SK-N-SH (cell line): ENCODE results near the gene PROM1. TPM values are rescaled to one million over a fixed set of nuclear protein-coding genes. Genes with fewer than 3 reads are reported as not detected.

Experiments used
- CTCF ChIA-PET: fragments of 300-600, 350-600 bp; formaldehyde crosslinking; extraction: SDS; loops from one replicate; lab custom pipeline; 2021; lab: Yijun Ruan, JAX
- POLR2A ChIA-PET: fragments of 350-600 bp; sonication (Branson Sonifier 250); formaldehyde crosslinking; extraction: SDS; loops from one replicate; lab custom pipeline; 2020; ENCODE audit warnings: antibody characterized with exemption, inconsistent platforms; lab: Yijun Ruan, JAX
- DNase-seq: peaks from one replicate; pipeline ENCODE4 v3.0.0; 2012
- H2AFZ ChIP-seq: fragments of 200-600 bp; sonication (generic); 2 replicates; pipeline ENCODE4 v1.8.1; 2016; ENCODE audit warnings: antibody characterized with exemption, mild to moderate bottlenecking, low read depth
- H3F3A ChIP-seq: fragments of 200-600 bp; sonication (generic); replicated peaks from 2 replicates; pipeline ENCODE3; 2016; ENCODE audit warnings: antibody characterized with exemption, mild to moderate bottlenecking; ENCODE audit not compliant: insufficient read depth
- H3K27ac ChIP-seq, 2 experiments: fragments of 200-500 bp in 1 of 2; fragments of 200-600 bp in 1 of 2; sonication (Bioruptor generic) in 1 of 2; sonication (generic), shearing (Covaris generic) in 1 of 2; 2 replicates each; pipeline versions ENCODE4 v1.5.1 to v1.6.1; 2014 to 2016; ENCODE audit warnings: low read depth in 2 of 2, inconsistent platforms in 1 of 2, low read length in 1 of 2, mild to moderate bottlenecking in 1 of 2, mixed read lengths in 1 of 2
- H3K27me3 ChIP-seq: fragments of 200-600 bp; sonication (generic), shearing (Covaris generic); 2 replicates; pipeline ENCODE4 v1.6.1; 2016; ENCODE audit warnings: mixed run types; ENCODE audit not compliant: insufficient read depth
- H3K36me3 ChIP-seq, 2 experiments: fragments of 200-500 bp in 1 of 2; fragments of 200-600 bp in 1 of 2; sonication (Bioruptor generic) in 1 of 2; sonication (generic) in 1 of 2; replicated peaks in 1 of 2; 2 replicates each; pipeline versions ENCODE3 to v1.5.1; 2014 to 2016; ENCODE audit warnings: low read length in 1 of 2, mild to moderate bottlenecking in 1 of 2; ENCODE audit not compliant: insufficient read depth in 2 of 2, control insufficient read depth in 1 of 2
- H3K4me1 ChIP-seq, 2 experiments: fragments of 200-500 bp in 1 of 2; fragments of 200-600 bp in 1 of 2; sonication (Bioruptor generic) in 1 of 2; sonication (generic), shearing (Covaris generic) in 1 of 2; 2 replicates each; pipeline versions ENCODE4 v1.5.1 to v1.6.1; 2014 to 2016; ENCODE audit warnings: low read depth in 1 of 2, low read length in 1 of 2, mixed run types in 1 of 2; ENCODE audit not compliant: insufficient read depth in 2 of 2, control insufficient read depth in 1 of 2
- H3K4me2 ChIP-seq: fragments of 200-600 bp; sonication (generic), shearing (Covaris generic); 2 replicates; pipeline ENCODE4 v1.6.1; 2017; ENCODE audit warnings: mixed run types
- H3K4me3 ChIP-seq, 2 experiments: fragments of 200-500 bp in 1 of 2; fragments of 200-600 bp in 1 of 2; sonication (Bioruptor generic) in 1 of 2; sonication (generic), shearing (Covaris generic) in 1 of 2; 2 replicates each; pipeline versions ENCODE4 v1.5.1 to v1.8.1; 2014 to 2016; ENCODE audit warnings: low read depth in 2 of 2, inconsistent platforms in 1 of 2, low read length in 1 of 2, mild to moderate bottlenecking in 1 of 2, mixed read lengths in 1 of 2, moderate library complexity in 1 of 2
- H3K79me2 ChIP-seq: fragments of 200-600 bp; sonication (generic); 2 replicates; pipeline ENCODE4 v1.8.1; 2017; ENCODE audit warnings: mild to moderate bottlenecking; ENCODE audit not compliant: insufficient read depth
- H3K9ac ChIP-seq: fragments of 200-600 bp; sonication (generic); 2 replicates; pipeline ENCODE4 v1.6.1; 2017; ENCODE audit warnings: mixed run types
- H3K9me2 ChIP-seq: fragments of 200-600 bp; sonication (generic); 2 replicates; pipeline ENCODE4 v1.6.1; 2017; ENCODE audit warnings: mixed run types
- H3K9me3 ChIP-seq: fragments of 200-600 bp; sonication (generic); 2 replicates; pipeline ENCODE4 v1.6.1; 2017; ENCODE audit warnings: mixed run types, mild to moderate bottlenecking, moderate library complexity
- H4K20me1 ChIP-seq: fragments of 200-600 bp; sonication (generic); 2 replicates; pipeline ENCODE4 v1.6.1; 2017; ENCODE audit warnings: mild to moderate bottlenecking, mixed run types; ENCODE audit not compliant: insufficient read depth
- CHD2 ChIP-seq: fragments of 150-350 bp; IDR thresholded peaks from 2 replicates; pipeline ENCODE4 v1.6.1; 2018; ENCODE audit warnings: low read length; ENCODE audit not compliant: partially characterized antibody
- GABPA ChIP-seq: IDR thresholded peaks from 2 replicates; pipeline ENCODE4 v1.4.0; 2012; ENCODE audit warnings: low read depth, mild to moderate bottlenecking
- GATA2 ChIP-seq: sonication (generic); formaldehyde crosslinking; IDR thresholded peaks from 2 replicates; pipeline ENCODE4 v1.5.0; 2020; ENCODE audit warnings: mild to moderate bottlenecking, missing genetic modification reagents
- JUND ChIP-seq: IDR thresholded peaks from 2 replicates; pipeline ENCODE4 v1.4.0; 2012
- MEF2A ChIP-seq: IDR thresholded peaks from 2 replicates; pipeline ENCODE4 v1.4.0; 2012; ENCODE audit warnings: low read depth, borderline replicate concordance
- MXI1 ChIP-seq: IDR thresholded peaks from 2 replicates; pipeline ENCODE4 v1.6.1; 2012; ENCODE audit warnings: mild to moderate bottlenecking, low read depth, low read length, improper control_type of control experiment
- NRF1 ChIP-seq: IDR thresholded peaks from 2 replicates; pipeline ENCODE4 v1.6.1; 2012; ENCODE audit warnings: low read depth, mild to moderate bottlenecking, low read length
- RCOR1 ChIP-seq: fragments of 150-350 bp; IDR thresholded peaks from 2 replicates; pipeline ENCODE4 v1.6.1; 2017; ENCODE audit warnings: antibody characterized with exemption, low read length
- RFX5 ChIP-seq: IDR thresholded peaks from 2 replicates; pipeline ENCODE4 v1.6.1; 2012; ENCODE audit warnings: mild to moderate bottlenecking, improper control_type of control experiment, low read length
- TCF12 ChIP-seq: IDR thresholded peaks from 2 replicates; pipeline ENCODE4 v1.4.0; 2012
- YY1 ChIP-seq: IDR thresholded peaks from 2 replicates; pipeline ENCODE4 v1.4.0; 2012; ENCODE audit warnings: low read depth, mild to moderate bottlenecking
- WGBS: methylation state at CpG from one replicate; pipeline ENCODE4 v1.1.6; 2017; ENCODE audit warnings: low lambda C conversion rate; 5-methylcytosine and 5-hydroxymethylcytosine counted together
- polyA plus RNA-seq, 3 experiments: library from polyadenylated mRNA; depleted of rRNA; stranded (reverse); fragments of >200 nt; gene quantifications; 2 replicates each; pipeline ENCODE4 v1.2.3, GENCODE V29; 2012
- TF ChIP-seq, protein P1 (sequence below): IDR thresholded peaks from 2 replicates; pipeline ENCODE4 v1.4.0; 2012; ENCODE audit warnings: low read depth, borderline replicate concordance
- TF ChIP-seq, protein P2 (sequence below): fragments of 200-600 bp; sonication (generic); IDR thresholded peaks from 2 replicates; pipeline ENCODE4 v1.6.1; 2017; ENCODE audit warnings: antibody characterized with exemption, mild to moderate bottlenecking, moderate library complexity

Gene PROM1, protein sequence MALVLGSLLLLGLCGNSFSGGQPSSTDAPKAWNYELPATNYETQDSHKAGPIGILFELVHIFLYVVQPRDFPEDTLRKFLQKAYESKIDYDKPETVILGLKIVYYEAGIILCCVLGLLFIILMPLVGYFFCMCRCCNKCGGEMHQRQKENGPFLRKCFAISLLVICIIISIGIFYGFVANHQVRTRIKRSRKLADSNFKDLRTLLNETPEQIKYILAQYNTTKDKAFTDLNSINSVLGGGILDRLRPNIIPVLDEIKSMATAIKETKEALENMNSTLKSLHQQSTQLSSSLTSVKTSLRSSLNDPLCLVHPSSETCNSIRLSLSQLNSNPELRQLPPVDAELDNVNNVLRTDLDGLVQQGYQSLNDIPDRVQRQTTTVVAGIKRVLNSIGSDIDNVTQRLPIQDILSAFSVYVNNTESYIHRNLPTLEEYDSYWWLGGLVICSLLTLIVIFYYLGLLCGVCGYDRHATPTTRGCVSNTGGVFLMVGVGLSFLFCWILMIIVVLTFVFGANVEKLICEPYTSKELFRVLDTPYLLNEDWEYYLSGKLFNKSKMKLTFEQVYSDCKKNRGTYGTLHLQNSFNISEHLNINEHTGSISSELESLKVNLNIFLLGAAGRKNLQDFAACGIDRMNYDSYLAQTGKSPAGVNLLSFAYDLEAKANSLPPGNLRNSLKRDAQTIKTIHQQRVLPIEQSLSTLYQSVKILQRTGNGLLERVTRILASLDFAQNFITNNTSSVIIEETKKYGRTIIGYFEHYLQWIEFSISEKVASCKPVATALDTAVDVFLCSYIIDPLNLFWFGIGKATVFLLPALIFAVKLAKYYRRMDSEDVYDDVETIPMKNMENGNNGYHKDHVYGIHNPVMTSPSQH
- polyA plus RNA-seq (2012; rRNA removed), result not detected in 2 replicates
- not detected in 2 replicates for polyA plus RNA-seq (2012; cell fraction: cytosol; rRNA removed)
- polyA plus RNA-seq (2012; cell fraction: nucleus; rRNA removed), result not detected in 2 replicates

DNA sequence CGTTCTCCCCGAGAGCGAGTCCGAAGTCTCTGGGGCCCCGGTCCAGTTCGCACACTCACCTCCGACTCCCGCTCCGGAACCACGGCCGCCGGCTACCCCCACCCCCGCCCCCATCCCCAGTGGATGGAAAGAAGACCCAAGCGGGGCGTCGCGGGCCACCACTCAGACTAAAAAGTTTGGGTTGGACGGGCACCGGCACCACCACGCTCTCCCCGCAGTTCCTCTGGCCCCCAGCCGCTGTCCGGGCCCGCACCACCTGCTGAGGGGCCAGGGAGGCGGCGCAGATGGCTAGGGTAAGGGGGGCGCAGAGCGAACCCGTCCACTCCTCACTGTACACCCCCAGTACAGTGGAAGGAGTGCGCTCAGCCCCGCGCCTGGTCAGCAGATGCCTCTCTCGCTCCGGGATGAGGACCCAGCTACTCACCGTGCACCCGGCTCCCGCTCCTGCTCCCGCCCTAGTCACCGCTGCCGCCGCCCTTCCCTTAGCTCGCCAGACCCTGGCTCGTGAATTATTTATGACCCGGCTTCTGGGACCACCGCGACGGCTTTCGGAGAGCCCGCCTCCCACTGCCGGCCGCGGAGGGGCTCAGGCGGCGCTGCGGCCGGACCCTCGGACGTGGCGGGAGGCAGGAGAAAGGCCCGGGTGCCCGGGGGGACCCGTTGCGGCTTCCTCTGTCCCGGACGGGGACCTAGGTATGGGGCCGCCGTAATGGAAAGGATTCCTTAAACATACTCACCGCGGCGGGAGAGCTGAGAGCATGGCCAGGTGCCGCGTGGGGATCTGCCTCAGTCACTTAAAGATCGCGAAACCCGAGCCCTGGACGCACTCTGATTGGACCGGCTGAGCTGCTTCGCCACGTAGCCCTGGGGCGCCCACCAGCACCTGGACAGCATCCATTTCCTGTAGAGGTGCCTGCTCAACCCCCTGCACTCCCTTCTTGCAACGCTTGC is at the start of gene PROM1:
TSS of gene PROM1 (minus strand) at position 783 of the 951 bp plus-strand sequence. CDS start 8,117 bp downstream, outside the sequence.
- Histone ChIP-seq H3K4me1 (peaks cover 0 to 10% of the 10 kb centered on the region in 2 experiments; a peak in 1 of 4 replicates), H2AFZ (peak within 1 kb of the TSS; percentile 24; the same call in 1 of the 2 replicates), H3K4me2 (peak within 1 kb of the TSS; percentile 78), H3F3A (no peaks in the 10 kb centered on the region)
- 33% methylated on average over 24 of the region's 81 CpGs for WGBS
- TF ChIP-seq MEF2A, result no peak
- no peak for TF ChIP-seq NRF1
- no peak for TF ChIP-seq JUND
- TF ChIP-seq, protein P1, sequence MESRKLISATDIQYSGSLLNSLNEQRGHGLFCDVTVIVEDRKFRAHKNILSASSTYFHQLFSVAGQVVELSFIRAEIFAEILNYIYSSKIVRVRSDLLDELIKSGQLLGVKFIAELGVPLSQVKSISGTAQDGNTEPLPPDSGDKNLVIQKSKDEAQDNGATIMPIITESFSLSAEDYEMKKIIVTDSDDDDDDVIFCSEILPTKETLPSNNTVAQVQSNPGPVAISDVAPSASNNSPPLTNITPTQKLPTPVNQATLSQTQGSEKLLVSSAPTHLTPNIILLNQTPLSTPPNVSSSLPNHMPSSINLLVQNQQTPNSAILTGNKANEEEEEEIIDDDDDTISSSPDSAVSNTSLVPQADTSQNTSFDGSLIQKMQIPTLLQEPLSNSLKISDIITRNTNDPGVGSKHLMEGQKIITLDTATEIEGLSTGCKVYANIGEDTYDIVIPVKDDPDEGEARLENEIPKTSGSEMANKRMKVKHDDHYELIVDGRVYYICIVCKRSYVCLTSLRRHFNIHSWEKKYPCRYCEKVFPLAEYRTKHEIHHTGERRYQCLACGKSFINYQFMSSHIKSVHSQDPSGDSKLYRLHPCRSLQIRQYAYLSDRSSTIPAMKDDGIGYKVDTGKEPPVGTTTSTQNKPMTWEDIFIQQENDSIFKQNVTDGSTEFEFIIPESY, result no peak
- TF ChIP-seq MXI1, result no peak
- TF ChIP-seq GABPA, result no peak
- TF ChIP-seq, protein P2, sequence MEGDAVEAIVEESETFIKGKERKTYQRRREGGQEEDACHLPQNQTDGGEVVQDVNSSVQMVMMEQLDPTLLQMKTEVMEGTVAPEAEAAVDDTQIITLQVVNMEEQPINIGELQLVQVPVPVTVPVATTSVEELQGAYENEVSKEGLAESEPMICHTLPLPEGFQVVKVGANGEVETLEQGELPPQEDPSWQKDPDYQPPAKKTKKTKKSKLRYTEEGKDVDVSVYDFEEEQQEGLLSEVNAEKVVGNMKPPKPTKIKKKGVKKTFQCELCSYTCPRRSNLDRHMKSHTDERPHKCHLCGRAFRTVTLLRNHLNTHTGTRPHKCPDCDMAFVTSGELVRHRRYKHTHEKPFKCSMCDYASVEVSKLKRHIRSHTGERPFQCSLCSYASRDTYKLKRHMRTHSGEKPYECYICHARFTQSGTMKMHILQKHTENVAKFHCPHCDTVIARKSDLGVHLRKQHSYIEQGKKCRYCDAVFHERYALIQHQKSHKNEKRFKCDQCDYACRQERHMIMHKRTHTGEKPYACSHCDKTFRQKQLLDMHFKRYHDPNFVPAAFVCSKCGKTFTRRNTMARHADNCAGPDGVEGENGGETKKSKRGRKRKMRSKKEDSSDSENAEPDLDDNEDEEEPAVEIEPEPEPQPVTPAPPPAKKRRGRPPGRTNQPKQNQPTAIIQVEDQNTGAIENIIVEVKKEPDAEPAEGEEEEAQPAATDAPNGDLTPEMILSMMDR, result no peak
- no peak for TF ChIP-seq CHD2
- no peak for TF ChIP-seq RFX5
- no peak for TF ChIP-seq GATA2 (CRISPR knock-in tag)
- no peak for TF ChIP-seq YY1
- TF ChIP-seq RCOR1, result no peak
- TF ChIP-seq TCF12, result no peak
- TF ChIP-seq, all 33 proteins: peak for 0
- no peaks in the 10 kb centered on the region for H3K79me2 ChIP-seq
- H3K36me3 ChIP-seq, result no peaks in the 10 kb centered on the region
- H4K20me1 ChIP-seq, result no peaks in the 10 kb centered on the region
- peak; percentile 81 for DNase-seq
- no peaks in the 10 kb centered on the region for H3K9me2 ChIP-seq
- ChIA-PET CTCF (interaction anchor here (0.7 to 2.1 kb wide), 8 partner anchors 9 to 433 kb away, joined by 3 to 6 read pairs (median 3); no protein-coding TSS in a partner anchor), POLR2A (no interaction called here)
- peaks cover 39% of the 10 kb centered on the region for H3K27me3 ChIP-seq
- H3K27ac ChIP-seq, result no peak within 1 kb of the TSS
- H3K9me3 ChIP-seq, result no peaks in the 10 kb centered on the region
- H3K4me3 ChIP-seq, result peak within 1 kb of the TSS; percentile 46
- H3K9ac ChIP-seq, result no peak within 1 kb of the TSS
